Activated T-helper 17 cell treated with anti-CD3 and anti-CD28 coated beads, Interleukin-2, amount 50 U/mL, for 72 hours (primary cell): Measurements from ENCODE around the gene KLF11. TPM values are rescaled to one million over a fixed set of nuclear protein-coding genes. Genes with fewer than 3 reads are reported as not detected.

Experiments used
- ATAC-seq: fragments of 150-1000 bp; cut with Tn5 transposase; replicated peaks from 2 replicates; pipeline ENCODE4 v1.10.0; 2021; ENCODE audit warnings: mild to moderate bottlenecking, moderate library complexity
- H3K27ac Mint-ChIP-seq: one replicate; pipeline ENCODE4 v1.8.0; 2022; ENCODE audit warnings: mixed read lengths
- H3K27me3 Mint-ChIP-seq: one replicate; pipeline ENCODE4 v1.8.0; 2022; ENCODE audit warnings: mixed read lengths
- H3K36me3 Mint-ChIP-seq: one replicate; pipeline ENCODE4 v1.8.0; 2022; ENCODE audit warnings: low read depth, mild to moderate bottlenecking, mixed read lengths
- H3K4me1 Mint-ChIP-seq: one replicate; pipeline ENCODE4 v1.8.0; 2022; ENCODE audit warnings: mixed read lengths
- H3K4me3 Mint-ChIP-seq: one replicate; pipeline ENCODE4 v1.8.0; 2022; ENCODE audit warnings: mild to moderate bottlenecking, mixed read lengths
- H3K9me3 Mint-ChIP-seq: one replicate; pipeline ENCODE4 v1.8.0; 2022; ENCODE audit warnings: mixed read lengths
- total RNA-seq, 2 donors: library from RNA; stranded (reverse); gene quantifications; one replicate each; pipeline ENCODE4 v1.2.3, GENCODE V29; 2022

KLF11 gene
- total RNA-seq, 2 donors from 2014 or later = 5.6 to 7.9 TPM

DNA sequence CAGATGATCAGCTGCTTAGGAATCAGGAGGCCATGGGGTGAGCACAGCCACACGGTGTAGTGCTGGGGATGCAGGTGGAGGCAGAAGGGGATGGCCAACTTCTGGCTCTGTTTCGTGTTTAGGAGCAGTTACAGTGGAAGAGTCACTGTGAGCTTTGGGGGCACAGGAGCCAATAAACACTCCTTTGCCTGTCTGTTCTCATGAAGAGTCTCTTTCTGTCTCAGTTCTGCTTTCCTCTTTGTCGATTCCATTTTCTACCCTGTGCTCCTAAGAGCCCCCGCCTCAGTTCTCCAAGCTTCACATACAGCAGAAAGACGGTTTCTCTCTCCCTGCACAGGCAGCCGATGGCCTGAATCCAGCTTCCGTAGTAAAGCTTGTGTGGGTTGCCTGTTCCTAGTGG, 58.1 kb downstream of the KLF11 start:
- Mint-ChIP-seq H3K4me3 (no peak overlapping the region), H3K9me3 (no peaks in the 10 kb centered on the region), H3K4me1 (no peaks in the 10 kb centered on the region), H3K27me3 (peaks cover 3% of the 10 kb centered on the region), H3K36me3 (no peaks in the 10 kb centered on the region), H3K27ac (no peak overlapping the region)
- no peak for ATAC-seq

DNA sequence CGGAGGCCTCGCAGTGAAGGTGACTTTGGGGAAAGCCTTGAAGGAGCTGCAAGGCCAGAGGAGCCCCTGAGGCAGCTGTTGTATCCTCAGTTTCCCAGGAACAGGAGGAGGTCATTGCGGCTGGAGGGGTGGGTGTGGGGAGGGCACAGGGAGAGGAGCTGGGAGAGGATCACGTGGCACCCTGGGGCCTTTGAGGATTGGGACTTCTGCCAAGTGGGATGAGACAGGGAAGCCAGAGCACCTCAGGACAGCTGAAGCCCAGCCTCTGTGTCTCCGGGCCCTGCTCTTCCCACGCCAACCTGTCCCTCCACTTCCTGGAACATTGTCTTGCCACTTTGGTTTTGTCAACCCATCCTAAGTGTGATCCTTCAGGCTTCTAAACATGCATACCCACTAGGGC, 59.8 kb downstream of the KLF11 start:
- no peak for ATAC-seq
- Mint-ChIP-seq H3K9me3 (peaks cover 5% of the 10 kb centered on the region), H3K36me3 (no peaks in the 10 kb centered on the region), H3K4me1 (no peaks in the 10 kb centered on the region), H3K27ac (no peak overlapping the region), H3K4me3 (no peak overlapping the region), H3K27me3 (peaks cover 9% of the 10 kb centered on the region)

Other genes starting within 250 kb of the KLF11 start
- gene TAF1B, start 200.1 kb upstream of the KLF11 start, total RNA-seq = 10 to 100 TPM; 29.8 to 41.1 TPM
- under 1 TPM; 0.82 to 0.85 TPM for gene GRHL1, start 91.9 kb upstream of the KLF11 start, total RNA-seq
- gene CYS1, start 36.9 kb downstream of the KLF11 start, total RNA-seq = under 1 TPM in 1 of 2 donors, not detected in 1; 0.09 TPM
- 100 to 1,000 TPM; 515 to 567 TPM for gene RRM2, start 79.2 kb downstream of the KLF11 start, total RNA-seq